Testis (tissue), 3 donors: ENCODE data around the gene KLHL29. TPM values are rescaled to one million over a fixed set of nuclear protein-coding genes. Genes with fewer than 3 reads are reported as not detected.

ENCODE experiments used
- DNase-seq: peaks from one replicate; pipeline ENCODE4 v3.0.0-alpha.2; 2019
- H3K27ac ChIP-seq, 2 donors: fragments of 200-600 bp; sonication (generic); one replicate each; pipeline ENCODE4 v1.5.1; 2019
- H3K27me3 ChIP-seq: fragments of 200-600 bp; sonication (generic); one replicate; pipeline ENCODE4 v1.5.1; 2019
- H3K36me3 ChIP-seq: fragments of 200-600 bp; sonication (generic); one replicate; pipeline ENCODE4 v1.5.1; 2017; ENCODE audit warnings: low read depth; ENCODE audit errors: missing control alignments
- H3K4me1 ChIP-seq: fragments of 200-600 bp; sonication (generic); one replicate; pipeline ENCODE4 v1.5.1; 2019
- H3K4me3 ChIP-seq, 2 donors: fragments of 200-600 bp; sonication (generic); one replicate each; pipeline ENCODE4 v1.5.1; 2017 to 2019
- H3K9me3 ChIP-seq: fragments of 200-600 bp; sonication (generic); one replicate; pipeline ENCODE4 v1.5.1; 2017
- POLR2A ChIP-seq: fragments of 450-650 bp; IDR thresholded peaks from one replicate; pipeline ENCODE4 v1.6.1; 2017; ENCODE audit warnings: antibody characterized with exemption, mild to moderate bottlenecking, moderate library complexity
- WGBS, 2 donors: methylation state at CpG; one replicate each; pipeline ENCODE4 v1.1.5; 2018; 5-methylcytosine and 5-hydroxymethylcytosine counted together
- intact Hi-C: fragments of 100-400 bp; cut with DNase I; formaldehyde crosslinking; loops from one replicate; pipeline ENCODE4 v1.15.1; 2023; ENCODE audit warnings: low total_unique reads
- polyA plus RNA-seq: library from polyadenylated mRNA; stranded (reverse); fragments of 350-450 nt; fragmentation: Illumina TruSeq; extraction: RNeasy Lipid Tissue Mini Kit (QIAGEN cat#74804); gene quantifications from one replicate; pipeline ENCODE4 v1.2.3, GENCODE V29; 2014; ENCODE audit warnings: low read depth, low replicate concordance; ENCODE audit not compliant: insufficient read depth
- total RNA-seq, 2 donors: library from RNA; depleted of rRNA; stranded (reverse); fragments of >200 nt; gene quantifications; one replicate each; pipeline ENCODE4 v1.2.3, GENCODE V29; 2016
- TF ChIP-seq, protein P1 (sequence below), 3 experiments: fragments of 450-650 bp in 2 of 3; fragments of 200-600 bp in 1 of 3; sonication (generic) in 1 of 3; IDR thresholded peaks; one replicate each; pipeline ENCODE4 v1.5.1; 2016 to 2019; ENCODE audit warnings: antibody characterized with exemption in 3 of 3, mild to moderate bottlenecking in 2 of 3, moderate library complexity in 1 of 3

Gene KLHL29
- total and polyA plus RNA-seq, 3 donors from 2014 or later, result 3.3 to 10.9 (median 7.9) TPM

DNA sequence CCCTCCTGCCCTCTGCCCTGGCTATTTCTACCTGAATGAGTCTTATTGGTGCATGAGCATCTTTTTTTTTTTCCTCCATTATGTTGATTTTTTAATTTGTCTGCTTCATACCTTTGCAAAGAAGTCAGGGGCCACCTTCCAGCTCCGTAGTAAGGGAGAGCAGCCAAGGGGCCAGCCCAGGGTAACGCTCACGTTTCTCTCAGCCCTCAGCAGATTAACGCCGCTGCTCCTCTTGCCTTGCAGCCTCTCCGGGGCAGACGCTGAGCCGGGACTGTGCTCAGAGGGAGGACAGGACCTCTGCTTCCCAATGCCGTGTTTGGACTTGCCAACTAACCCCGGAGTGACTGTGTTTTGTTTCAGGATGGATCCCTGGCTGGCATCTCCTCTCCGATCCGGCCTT, 300.2 kb downstream of the KLHL29 start:
- TF ChIP-seq, protein P1, sequence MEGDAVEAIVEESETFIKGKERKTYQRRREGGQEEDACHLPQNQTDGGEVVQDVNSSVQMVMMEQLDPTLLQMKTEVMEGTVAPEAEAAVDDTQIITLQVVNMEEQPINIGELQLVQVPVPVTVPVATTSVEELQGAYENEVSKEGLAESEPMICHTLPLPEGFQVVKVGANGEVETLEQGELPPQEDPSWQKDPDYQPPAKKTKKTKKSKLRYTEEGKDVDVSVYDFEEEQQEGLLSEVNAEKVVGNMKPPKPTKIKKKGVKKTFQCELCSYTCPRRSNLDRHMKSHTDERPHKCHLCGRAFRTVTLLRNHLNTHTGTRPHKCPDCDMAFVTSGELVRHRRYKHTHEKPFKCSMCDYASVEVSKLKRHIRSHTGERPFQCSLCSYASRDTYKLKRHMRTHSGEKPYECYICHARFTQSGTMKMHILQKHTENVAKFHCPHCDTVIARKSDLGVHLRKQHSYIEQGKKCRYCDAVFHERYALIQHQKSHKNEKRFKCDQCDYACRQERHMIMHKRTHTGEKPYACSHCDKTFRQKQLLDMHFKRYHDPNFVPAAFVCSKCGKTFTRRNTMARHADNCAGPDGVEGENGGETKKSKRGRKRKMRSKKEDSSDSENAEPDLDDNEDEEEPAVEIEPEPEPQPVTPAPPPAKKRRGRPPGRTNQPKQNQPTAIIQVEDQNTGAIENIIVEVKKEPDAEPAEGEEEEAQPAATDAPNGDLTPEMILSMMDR (IDR thresholded peaks at IDR 0.05), result no peak
- TF ChIP-seq POLR2A, result no peak
- Histone ChIP-seq H3K4me3 (no peak overlapping the region), H3K4me1 (no peaks in the 10 kb centered on the region), H3K36me3 (no peaks in the 10 kb centered on the region), H3K27ac (no peak overlapping the region), H3K9me3 (no peaks in the 10 kb centered on the region), H3K27me3 (no peaks in the 10 kb centered on the region)
- intact Hi-C loops, result no loop called here
- no peak for DNase-seq
- WGBS, 2 donors, result 63 to 65% methylated on average over 10 to 12 of the region's 12 CpGs

DNA sequence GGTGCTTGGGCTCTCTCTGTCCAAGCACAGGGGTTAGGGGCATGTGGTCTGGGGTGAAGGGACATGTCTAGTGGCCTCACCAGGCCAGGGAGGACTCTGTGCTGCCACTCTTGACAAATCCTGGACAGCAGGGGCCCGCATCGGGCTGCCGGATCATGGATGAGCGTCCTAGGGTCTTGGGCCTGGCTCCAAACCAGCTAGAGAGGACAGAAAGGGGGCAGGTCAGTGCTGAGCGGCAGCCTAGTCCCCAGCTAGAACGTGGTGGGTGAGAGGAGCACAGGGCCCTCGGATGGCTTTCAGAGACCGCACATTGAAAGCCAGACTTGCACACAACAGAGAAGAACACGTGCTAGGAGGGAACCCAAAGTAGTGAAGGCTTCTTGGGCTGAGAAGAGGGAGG, 300.7 kb downstream of the KLHL29 start:
- WGBS, 2 donors, result 94 to 95% methylated on average over 7 to 9 of the region's 9 CpGs
- H3K4me3 ChIP-seq, result no peak overlapping the region
- no peaks in the 10 kb centered on the region for H3K36me3 ChIP-seq
- no peak for DNase-seq
- H3K27me3 ChIP-seq, result no peaks in the 10 kb centered on the region
- H3K27ac ChIP-seq, result no peak overlapping the region
- H3K4me1 ChIP-seq, result no peaks in the 10 kb centered on the region
- no peaks in the 10 kb centered on the region for H3K9me3 ChIP-seq
- intact Hi-C loops, result no loop called here
- TF ChIP-seq, protein P1 (IDR thresholded peaks at IDR 0.05), result no peak
- TF ChIP-seq POLR2A, result no peak

DNA sequence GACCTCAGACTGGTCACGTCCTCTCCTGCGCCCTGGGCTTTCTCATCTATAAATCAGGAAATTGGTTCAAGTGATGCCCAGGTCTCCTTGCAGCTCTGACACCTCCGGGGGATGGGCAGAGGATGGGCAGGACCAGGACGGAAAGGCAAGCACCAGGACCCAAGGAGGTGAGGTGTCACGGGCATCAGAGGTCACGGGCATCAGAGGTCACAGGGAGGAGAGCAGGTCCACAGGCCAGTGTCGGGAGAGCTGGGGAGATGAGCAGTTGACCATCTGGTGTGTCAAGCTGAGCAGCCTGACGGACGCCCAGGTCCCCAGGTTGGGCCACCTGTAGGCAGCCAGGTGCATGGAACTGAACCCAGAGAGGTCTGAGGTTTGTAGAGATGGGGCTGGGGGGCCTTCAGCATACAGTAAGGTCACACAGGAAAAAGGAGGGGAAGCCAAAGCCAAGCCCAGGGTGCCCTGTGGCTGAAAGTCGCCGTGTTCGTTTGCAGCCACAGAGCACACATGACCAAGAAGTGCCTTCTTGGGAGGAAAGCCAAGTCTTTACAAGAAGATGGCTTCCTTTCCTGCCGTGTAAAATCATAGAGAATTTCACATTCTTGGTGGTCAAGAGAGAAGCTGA, 301.5 kb downstream of the KLHL29 start:
- Histone ChIP-seq H3K4me3 (no peak overlapping the region), H3K9me3 (no peaks in the 10 kb centered on the region), H3K27me3 (no peaks in the 10 kb centered on the region), H3K27ac (no peak overlapping the region), H3K36me3 (no peaks in the 10 kb centered on the region), H3K4me1 (no peaks in the 10 kb centered on the region)
- DNase-seq, result no peak
- WGBS, 2 donors, result 93 to 96% methylated on average over 13 of the region's 13 CpGs
- TF ChIP-seq, protein P1 (IDR thresholded peaks at IDR 0.05), result no peak
- no peak for TF ChIP-seq POLR2A
- intact Hi-C loops, result no loop called here

DNA sequence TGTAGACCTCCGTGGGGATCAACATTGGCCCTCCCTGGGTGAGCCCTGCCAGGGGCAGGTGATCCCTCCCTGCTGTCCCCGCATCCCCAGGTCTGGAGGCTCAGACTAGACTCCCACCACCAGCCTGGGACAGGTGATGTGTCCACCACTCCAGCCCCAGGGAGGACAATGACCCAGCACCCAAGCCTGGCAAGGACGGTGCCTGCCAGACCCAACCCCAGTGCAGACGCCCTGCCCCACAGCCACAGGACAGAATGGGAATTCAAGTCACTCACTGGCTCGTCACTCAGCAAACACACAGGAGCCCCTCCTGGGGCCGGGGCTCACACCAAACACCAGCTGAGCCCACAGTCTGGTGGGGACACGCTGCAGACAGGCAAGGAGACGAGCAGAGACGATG, 302.2 kb downstream of the KLHL29 start:
- no peak overlapping the region for H3K27ac ChIP-seq
- TF ChIP-seq, protein P1 (IDR thresholded peaks at IDR 0.05), result no peak
- no peak for TF ChIP-seq POLR2A
- intact Hi-C loops, result no loop called here
- H3K4me3 ChIP-seq, result no peak overlapping the region
- H3K36me3 ChIP-seq, result no peaks in the 10 kb centered on the region
- DNase-seq, result no peak
- no peaks in the 10 kb centered on the region for H3K4me1 ChIP-seq
- no peaks in the 10 kb centered on the region for H3K27me3 ChIP-seq
- H3K9me3 ChIP-seq, result no peaks in the 10 kb centered on the region
- WGBS, 2 donors, result 86 to 97% methylated on average over 5 to 9 of the region's 9 CpGs

DNA sequence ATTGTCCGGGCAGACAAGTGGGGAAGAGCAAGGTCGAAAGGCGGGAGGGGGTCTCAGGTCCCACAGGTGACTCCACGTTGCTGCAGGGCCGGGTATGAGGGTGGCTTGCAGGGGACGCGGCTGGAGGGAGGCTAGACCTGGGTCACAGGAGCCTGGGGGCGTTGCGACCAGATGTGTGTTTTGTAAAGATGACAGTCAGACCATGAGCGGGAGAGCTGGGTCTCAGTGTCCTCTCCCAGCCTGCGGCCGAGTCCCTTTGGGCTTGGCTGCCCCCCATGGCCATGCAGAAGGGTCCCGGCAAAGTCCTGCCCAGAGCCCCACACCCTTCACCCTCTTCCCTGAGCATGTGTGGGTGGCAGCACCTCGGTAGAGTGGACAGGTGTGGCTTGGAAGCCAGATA, 302.7 kb downstream of the KLHL29 start:
- H3K4me1 ChIP-seq, result no peaks in the 10 kb centered on the region
- no peak overlapping the region for H3K4me3 ChIP-seq
- 93 to 95% methylated on average over 9 to 14 of the region's 14 CpGs for WGBS, 2 donors
- no peaks in the 10 kb centered on the region for H3K27me3 ChIP-seq
- DNase-seq, result no peak
- no peaks in the 10 kb centered on the region for H3K36me3 ChIP-seq
- TF ChIP-seq, protein P1 (IDR thresholded peaks at IDR 0.05), result no peak
- TF ChIP-seq POLR2A, result no peak
- no peaks in the 10 kb centered on the region for H3K9me3 ChIP-seq
- H3K27ac ChIP-seq, result no peak overlapping the region
- intact Hi-C loops, result no loop called here
